ENCODE data around the gene MYO1B.

DNA sequence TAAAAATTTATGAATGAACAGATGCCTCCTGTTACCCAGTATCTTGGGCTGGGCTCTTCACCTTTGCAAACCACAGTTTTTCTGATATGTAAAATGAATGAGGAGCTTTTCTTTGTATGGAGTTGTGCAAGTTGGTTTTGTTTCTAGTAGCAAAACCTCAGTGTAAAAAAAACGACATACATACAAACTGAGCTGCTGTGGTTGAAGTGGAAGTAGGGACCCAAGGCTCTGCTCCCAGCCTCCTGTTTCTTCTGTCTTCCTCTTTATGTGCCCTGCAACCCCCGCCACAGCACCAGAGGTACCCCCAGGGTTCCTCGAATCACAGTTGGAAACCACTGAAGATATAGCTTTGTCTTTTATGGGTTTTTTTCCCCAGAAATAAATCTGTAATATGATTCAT is 118.1 kb downstream of the MYO1B start:
- TF ChIP-seq, protein P1, sequence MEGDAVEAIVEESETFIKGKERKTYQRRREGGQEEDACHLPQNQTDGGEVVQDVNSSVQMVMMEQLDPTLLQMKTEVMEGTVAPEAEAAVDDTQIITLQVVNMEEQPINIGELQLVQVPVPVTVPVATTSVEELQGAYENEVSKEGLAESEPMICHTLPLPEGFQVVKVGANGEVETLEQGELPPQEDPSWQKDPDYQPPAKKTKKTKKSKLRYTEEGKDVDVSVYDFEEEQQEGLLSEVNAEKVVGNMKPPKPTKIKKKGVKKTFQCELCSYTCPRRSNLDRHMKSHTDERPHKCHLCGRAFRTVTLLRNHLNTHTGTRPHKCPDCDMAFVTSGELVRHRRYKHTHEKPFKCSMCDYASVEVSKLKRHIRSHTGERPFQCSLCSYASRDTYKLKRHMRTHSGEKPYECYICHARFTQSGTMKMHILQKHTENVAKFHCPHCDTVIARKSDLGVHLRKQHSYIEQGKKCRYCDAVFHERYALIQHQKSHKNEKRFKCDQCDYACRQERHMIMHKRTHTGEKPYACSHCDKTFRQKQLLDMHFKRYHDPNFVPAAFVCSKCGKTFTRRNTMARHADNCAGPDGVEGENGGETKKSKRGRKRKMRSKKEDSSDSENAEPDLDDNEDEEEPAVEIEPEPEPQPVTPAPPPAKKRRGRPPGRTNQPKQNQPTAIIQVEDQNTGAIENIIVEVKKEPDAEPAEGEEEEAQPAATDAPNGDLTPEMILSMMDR (conservative IDR thresholded peaks at IDR 0.05 in 1 of 2, IDR thresholded peaks at IDR 0.05 in 1 of 2; ENCODE audit: low read depth in 1 of 2, low read length in 2 of 2), result no peak
- no peak for TF ChIP-seq EZH2 (IDR thresholded peaks at IDR 0.05; ENCODE audit: low read length, missing control alignments)

Measured in fibroblast of lung (primary cell).